Measurements from ENCODE around the gene CLPTM1L.

CLPTM1L gene

GRCh38 chr5:1359713-1360112, 14.8 kb upstream of the CLPTM1L start:
- H3K4me3 ChIP-seq (ENCODE audit: low read depth, low read length), result no peak overlapping the region
- TF ChIP-seq CTCF (IDR thresholded peaks at IDR 0.05; ENCODE audit: borderline replicate concordance, insufficient read depth, low read depth, low read length), result no peak

- no peak for TF ChIP-seq CTCF (IDR thresholded peaks at IDR 0.05; ENCODE audit: borderline replicate concordance, insufficient read depth, low read depth, low read length)
- no peak overlapping the region for H3K4me3 ChIP-seq (ENCODE audit: low read depth, low read length)
Observed at GRCh38 chr5:1359031-1359645, 14.2 kb upstream of the CLPTM1L start.

- TF ChIP-seq CTCF (IDR thresholded peaks at IDR 0.05; ENCODE audit: borderline replicate concordance, insufficient read depth, low read depth, low read length), result no peak
- H3K4me3 ChIP-seq (ENCODE audit: low read depth, low read length), result no peak overlapping the region
Observed at GRCh38 chr5:1358726-1359025, 13.8 kb upstream of the CLPTM1L start.

- TF ChIP-seq CTCF (IDR thresholded peaks at IDR 0.05; ENCODE audit: borderline replicate concordance, insufficient read depth, low read depth, low read length), result no peak
Observed at GRCh38 chr5:1357946-1358725, 13.2 kb upstream of the CLPTM1L start.

GRCh38 chr5:1356873-1357787, 12.2 kb upstream of the CLPTM1L start:
- TF ChIP-seq CTCF (IDR thresholded peaks at IDR 0.05; ENCODE audit: borderline replicate concordance, insufficient read depth, low read depth, low read length), result no peak
- H3K4me3 ChIP-seq (ENCODE audit: low read depth, low read length), result no peak overlapping the region

More at GRCh38 chr5:1357946-1358725, 13.2 kb upstream of the CLPTM1L start:
- H3K4me3 ChIP-seq (ENCODE audit: low read depth, low read length), result no peak overlapping the region

GRCh38 chr5:1354576-1354975, 9.7 kb upstream of the CLPTM1L start:
- TF ChIP-seq CTCF (IDR thresholded peaks at IDR 0.05; ENCODE audit: borderline replicate concordance, insufficient read depth, low read depth, low read length), result no peak
- H3K4me3 ChIP-seq (ENCODE audit: low read depth, low read length), result no peak overlapping the region
